Neuronal stem cell (in vitro differentiated cells): Measurements from ENCODE around the gene RDH16.
"Not testable (repeated sequence)": the region's sequence is repeated elsewhere in the genome, so short reads cannot be mapped to it uniquely, and the experiment has no call there.

Source experiments
- DNase-seq: peaks from one replicate; pipeline ENCODE4 v3.0.0-alpha.2; 2013; ENCODE audit warnings: low spot score
- H2AFZ ChIP-seq: one replicate; pipeline ENCODE4 v1.6.1; 2013; ENCODE audit warnings: mild to moderate bottlenecking, low read length, inconsistent platforms
- H2AK5ac ChIP-seq: 2 replicates; pipeline ENCODE4 v1.6.1; 2013; ENCODE audit warnings: low read depth, mild to moderate bottlenecking, inconsistent platforms, low read length, moderate library complexity, mixed read lengths
- H2BK120ac ChIP-seq: 2 replicates; pipeline ENCODE4 v1.6.1; 2013; ENCODE audit warnings: low read depth, mild to moderate bottlenecking, inconsistent platforms, low read length, moderate library complexity, mixed read lengths
- H2BK12ac ChIP-seq: one replicate; pipeline ENCODE4 v1.6.1; 2013; ENCODE audit warnings: low read length, inconsistent platforms
- H2BK15ac ChIP-seq: 2 replicates; pipeline ENCODE4 v1.6.1; 2013; ENCODE audit warnings: mild to moderate bottlenecking, low read length, inconsistent platforms, mixed read lengths
- H2BK5ac ChIP-seq: one replicate; pipeline ENCODE4 v1.6.1; 2013; ENCODE audit warnings: inconsistent platforms, mild to moderate bottlenecking, low read length, moderate library complexity
- H3K14ac ChIP-seq: one replicate; pipeline ENCODE4 v1.6.1; 2013; ENCODE audit warnings: low read length, inconsistent platforms
- H3K18ac ChIP-seq: 2 replicates; pipeline ENCODE4 v1.6.1; 2013; ENCODE audit warnings: low read length, inconsistent platforms
- H3K23ac ChIP-seq: 2 replicates; pipeline ENCODE4 v1.6.1; 2013; ENCODE audit warnings: low read depth, mild to moderate bottlenecking, mixed read lengths, low read length, inconsistent platforms; ENCODE audit not compliant: poor library complexity
- H3K27ac ChIP-seq: replicated peaks from 3 replicates; pipeline ENCODE4 v1.5.1; 2013; ENCODE audit warnings: low read length, inconsistent platforms
- H3K27me3 ChIP-seq, 3 experiments: 2 replicates each; pipeline ENCODE4 v1.6.1; 2013; ENCODE audit warnings: low read length in 3 of 3, mild to moderate bottlenecking in 2 of 3, inconsistent platforms in 1 of 3, low read depth in 1 of 3, mixed read lengths in 1 of 3, moderate library complexity in 1 of 3; ENCODE audit not compliant: control insufficient read depth in 3 of 3, insufficient read depth in 3 of 3
- H3K36me3 ChIP-seq, 2 donors: replicated peaks in 1 of 2; 2 replicates each; pipeline ENCODE4 v1.6.1; 2013; ENCODE audit warnings: low read length in 2 of 2; ENCODE audit not compliant: control insufficient read depth in 2 of 2, insufficient read depth in 2 of 2
- H3K4ac ChIP-seq: 2 replicates; pipeline ENCODE4 v1.6.1; 2013; ENCODE audit warnings: inconsistent platforms, mild to moderate bottlenecking, low read length, moderate library complexity
- H3K4me1 ChIP-seq, 2 donors: 1 replicate in 1 of 2; 2 replicates in 1 of 2; pipeline ENCODE4 v1.6.1; 2013; ENCODE audit warnings: low read length in 2 of 2, low read depth in 1 of 2; ENCODE audit not compliant: control insufficient read depth in 2 of 2, insufficient read depth in 1 of 2
- H3K4me2 ChIP-seq: one replicate; pipeline ENCODE4 v1.6.1; 2013; ENCODE audit warnings: mild to moderate bottlenecking, low read length, inconsistent platforms; ENCODE audit not compliant: insufficient read depth, poor library complexity, severe bottlenecking
- H3K4me3 ChIP-seq, 2 donors: 2 replicates each; pipeline ENCODE4 v1.5.1; 2013; ENCODE audit warnings: low read length in 2 of 2, mild to moderate bottlenecking in 2 of 2, inconsistent platforms in 1 of 2, moderate library complexity in 1 of 2
- H3K79me1 ChIP-seq: one replicate; pipeline ENCODE4 v1.6.1; 2013; ENCODE audit warnings: low read depth, mild to moderate bottlenecking, inconsistent platforms, low read length, moderate library complexity
- H3K9ac ChIP-seq: one replicate; pipeline ENCODE4 v1.6.1; 2013; ENCODE audit warnings: mild to moderate bottlenecking, low read depth, low read length, inconsistent platforms; ENCODE audit not compliant: poor library complexity
- H3K9me3 ChIP-seq, 2 donors: replicated peaks in 1 of 2; 2 replicates each; pipeline versions ENCODE3 to v1.6.1; 2013; ENCODE audit warnings: low read length in 2 of 2, mild to moderate bottlenecking in 2 of 2, inconsistent platforms in 1 of 2, low read depth in 1 of 2, mixed read lengths in 1 of 2, moderate library complexity in 1 of 2; ENCODE audit not compliant: control insufficient read depth in 2 of 2, insufficient read depth in 1 of 2
- H4K8ac ChIP-seq: one replicate; pipeline ENCODE4 v1.6.1; 2013; ENCODE audit warnings: low read depth, mild to moderate bottlenecking, inconsistent platforms, low read length, moderate library complexity
- H4K91ac ChIP-seq: one replicate; pipeline ENCODE4 v1.6.1; 2013; ENCODE audit warnings: low read length, low read depth, mild to moderate bottlenecking, inconsistent platforms; ENCODE audit not compliant: poor library complexity
- WGBS, 2 donors: extraction: QIAGEN DNeasy Blood & Tissue Kit; methylation state at CpG; one replicate each; pipeline ENCODE4 v1.1.7; 2013; ENCODE audit warnings: missing lambda C conversion rate in 2 of 2, mixed read lengths in 1 of 2; ENCODE audit not compliant: insufficient read length in 2 of 2, insufficient replicate concordance in 1 of 2; ENCODE audit errors: extremely low coverage in 2 of 2; 5-methylcytosine and 5-hydroxymethylcytosine counted together

Gene RDH16

DNA sequence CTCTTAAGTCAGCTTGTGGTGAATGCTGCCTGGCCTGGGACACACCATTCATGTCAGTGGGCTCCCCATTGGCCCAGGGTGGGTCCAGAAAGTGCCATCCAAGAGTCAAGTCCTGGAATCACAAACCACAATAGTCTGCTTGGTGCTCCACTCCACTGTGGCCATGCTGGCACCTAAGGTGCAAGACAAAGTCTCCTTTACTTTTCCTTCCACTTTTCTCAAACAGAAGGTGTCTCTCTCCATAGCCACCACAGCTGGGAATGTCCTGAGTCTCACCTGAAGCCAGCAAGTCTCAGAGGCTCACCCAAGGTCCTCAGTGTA is 9.0 kb downstream of the RDH16 start:
- Histone ChIP-seq H4K91ac (no peak overlapping the region), H3K27me3 (no peaks in the 10 kb centered on the region), H2AFZ (no peak overlapping the region), H2BK15ac (no peak overlapping the region), H3K27ac (no peak overlapping the region), H3K4me1 (no peaks in the 10 kb centered on the region), H3K9me3 (peaks cover 4 to 7% of the 10 kb centered on the region in 2 donors), H3K79me1 (no peaks in the 10 kb centered on the region), H3K36me3 (peaks cover 0 to 5% of the 10 kb centered on the region in 2 donors), H3K23ac (no peak overlapping the region), H3K9ac (no peak overlapping the region), H3K4me3 (no peak overlapping the region), H2AK5ac (no peak overlapping the region), H4K8ac (no peak overlapping the region), H2BK12ac (no peak overlapping the region), H3K18ac (no peak overlapping the region), H3K4me2 (no peak overlapping the region), H3K14ac (peak overlapping the region; percentile 4), H3K4ac (no peak overlapping the region), H2BK5ac (no peak overlapping the region), H2BK120ac (no peak overlapping the region)
- DNase-seq = no peak

DNA sequence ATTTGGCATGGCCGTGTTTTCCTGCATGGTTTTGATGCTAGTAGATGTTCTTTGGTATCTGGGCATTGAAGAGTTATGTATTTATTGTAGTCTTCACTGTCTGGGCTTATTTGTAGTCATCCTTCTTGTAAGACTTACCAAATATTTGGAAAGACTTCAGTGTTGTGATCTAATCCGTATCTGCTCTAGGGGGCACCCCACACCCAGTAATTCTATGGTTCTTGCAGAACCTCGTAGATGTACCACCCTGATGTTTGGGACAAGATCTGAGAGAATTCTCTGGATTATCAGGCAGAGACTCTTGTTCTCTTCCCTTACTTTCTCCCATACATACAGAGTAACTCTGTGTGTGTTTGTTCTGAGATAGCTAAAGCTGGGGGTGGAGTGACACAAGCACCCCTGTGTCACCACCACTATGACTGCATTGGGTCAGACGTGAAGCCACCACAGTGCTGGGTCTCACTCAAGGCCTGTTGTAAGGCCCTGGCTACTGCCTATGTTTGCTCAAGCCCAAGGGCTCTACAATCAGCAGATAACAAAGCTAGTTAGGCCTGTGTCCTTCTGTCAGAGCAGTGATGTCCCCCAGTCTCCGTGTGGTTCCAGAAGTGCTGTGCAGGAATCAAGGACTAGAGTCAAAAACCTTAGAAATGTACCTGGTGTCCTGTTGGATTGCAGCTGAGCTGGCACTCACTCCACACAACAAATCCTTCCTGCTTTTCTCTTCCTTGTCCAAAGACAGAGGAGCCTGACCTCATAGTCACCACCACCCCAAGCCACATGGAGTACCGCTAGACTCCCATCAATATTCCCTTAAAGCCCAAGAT is 9.6 kb downstream of the RDH16 start:
- H2AFZ ChIP-seq = no peak overlapping the region
- no peak overlapping the region for H3K27ac ChIP-seq
- no peak overlapping the region for H3K4me2 ChIP-seq
- no peaks in the 10 kb centered on the region for H3K79me1 ChIP-seq
- no peak overlapping the region for H3K18ac ChIP-seq
- H3K9ac ChIP-seq = no peak overlapping the region
- peak overlapping the region; percentile 4 for H3K14ac ChIP-seq
- H2BK120ac ChIP-seq = no peak overlapping the region
- no CpG with 5 or more reads among the region's 6 CpGs for WGBS, 2 donors
- H2BK5ac ChIP-seq = no peak overlapping the region
- no peak overlapping the region for H3K23ac ChIP-seq
- no peak overlapping the region for H2AK5ac ChIP-seq
- DNase-seq = no peak
- H2BK12ac ChIP-seq = no peak overlapping the region
- no peaks in the 10 kb centered on the region for H3K27me3 ChIP-seq
- H4K91ac ChIP-seq = no peak overlapping the region
- no peaks in the 10 kb centered on the region for H3K4me1 ChIP-seq
- no peak overlapping the region for H2BK15ac ChIP-seq
- H3K9me3 ChIP-seq = peaks cover 4 to 7% of the 10 kb centered on the region in 2 donors
- no peak overlapping the region for H4K8ac ChIP-seq
- H3K4ac ChIP-seq = no peak overlapping the region
- peak overlapping the region in 1 of 2 donors; percentile 54 for H3K4me3 ChIP-seq
- peaks cover 0 to 5% of the 10 kb centered on the region in 2 donors for H3K36me3 ChIP-seq

DNA sequence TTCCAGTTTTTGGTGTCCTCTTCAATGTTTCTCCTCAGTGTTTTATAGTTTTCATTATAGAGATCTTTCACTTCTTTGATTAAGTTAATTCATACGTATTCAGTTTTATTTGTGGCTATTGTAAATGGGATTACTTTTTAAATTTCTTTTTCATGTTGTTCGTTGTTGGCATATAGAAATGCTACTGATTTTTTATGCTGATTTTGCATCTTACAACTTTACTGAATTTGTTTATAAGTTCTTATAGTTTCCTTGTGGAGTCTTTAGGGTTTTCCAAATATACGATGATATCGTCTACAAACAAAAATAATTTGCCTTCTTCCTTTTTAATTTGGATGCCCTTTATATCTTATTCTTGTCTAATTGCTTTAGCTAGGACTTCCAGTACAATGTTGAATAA is 13.5 kb downstream of the RDH16 start:
- Histone ChIP-seq H2BK5ac (no peak overlapping the region), H3K27ac (no peak overlapping the region), H3K4ac (no peak overlapping the region), H2BK15ac (no peak overlapping the region), H4K8ac (no peak overlapping the region), H2AFZ (no peak overlapping the region), H3K36me3 (peaks cover 0 to 3% of the 10 kb centered on the region in 2 donors), H3K14ac (no peak overlapping the region), H3K27me3 (peaks cover 0 to 4% (median 0%) of the 10 kb centered on the region in 3 experiments), H2BK120ac (no peak overlapping the region), H2AK5ac (no peak overlapping the region), H3K4me1 (no peaks in the 10 kb centered on the region), H4K91ac (no peak overlapping the region), H3K4me2 (no peak overlapping the region), H3K9ac (no peak overlapping the region), H3K23ac (no peak overlapping the region), H3K79me1 (no peaks in the 10 kb centered on the region), H3K4me3 (no peak overlapping the region), H2BK12ac (no peak overlapping the region), H3K9me3 (peaks cover 4 to 5% of the 10 kb centered on the region in 2 donors), H3K18ac (no peak overlapping the region)
- DNase-seq = no peak
- WGBS, 2 donors = no CpG with 5 or more reads among the region's 4 CpGs

DNA sequence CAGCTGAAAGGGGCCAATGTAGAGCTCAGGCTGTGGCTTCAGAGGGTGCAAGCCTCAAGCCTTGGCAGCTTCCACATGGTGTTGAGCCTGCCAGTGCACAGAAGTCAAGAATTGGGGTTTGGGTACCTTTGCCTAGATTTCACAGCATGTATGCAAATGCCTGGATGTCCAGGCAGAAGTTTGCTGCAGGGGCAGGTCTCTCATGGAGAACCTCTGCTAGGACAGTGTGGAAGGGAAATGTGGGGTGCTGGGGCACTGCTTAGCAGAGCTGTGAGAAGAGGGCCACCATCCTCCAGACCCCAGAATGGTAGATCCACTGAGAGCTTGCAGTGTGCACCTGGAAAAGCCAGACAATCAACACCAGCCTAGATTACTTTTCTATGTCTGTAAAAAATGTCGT is 14.0 kb downstream of the RDH16 start:
- not testable (repeated sequence) for H2AK5ac ChIP-seq, H2AFZ ChIP-seq, H3K36me3 ChIP-seq, H3K4ac ChIP-seq, H3K27ac ChIP-seq, H4K8ac ChIP-seq, H3K27me3 ChIP-seq, H3K9ac ChIP-seq, H2BK5ac ChIP-seq, H2BK12ac ChIP-seq, H2BK120ac ChIP-seq, H3K4me1 ChIP-seq, H4K91ac ChIP-seq, H3K14ac ChIP-seq, H3K4me3 ChIP-seq, H3K18ac ChIP-seq, H2BK15ac ChIP-seq, H3K9me3 ChIP-seq, H3K23ac ChIP-seq, H3K4me2 ChIP-seq, DNase-seq, H3K79me1 ChIP-seq
- no CpG with 5 or more reads among the region's 1 CpG for WGBS, 2 donors
